ENCODE measurements around the gene KHK. TPM values are rescaled to one million over a fixed set of nuclear protein-coding genes. Genes with fewer than 3 reads are reported as not detected.

Gene KHK
- total and polyA plus RNA-seq, 9 of the 15 experiments (the other 6 are each of a cell fraction or from before 2014, with no cell fraction given): 1.5 to 10.7 (median 5.2) TPM

GRCh38 chr2:27122791-27123190, 36.2 kb downstream of the KHK start:
- Histone ChIP-seq H3K4me2 (ENCODE audit: insufficient read depth, low read length) (peak overlapping the region; percentile 82), H2AFZ (ENCODE audit: low read depth, low read length) (peak overlapping the region; percentile 98), H3K9ac (ENCODE audit: insufficient read depth in 1 of 2, low read depth in 2 of 2, low read length in 2 of 2) (no peak overlapping the region), H4K20me1 (replicated peaks; ENCODE audit: control insufficient read depth, insufficient read depth, low read length) (no peaks in the 10 kb centered on the region), H3K27me3 (ENCODE audit: control insufficient read depth in 2 of 2, insufficient read depth in 2 of 2, low read length in 2 of 2) (peaks cover 7 to 11% of the 10 kb centered on the region in 2 experiments; a peak in 4 of 5 replicates), H3K79me2 (ENCODE audit: control insufficient read depth, insufficient read depth, low read length) (no peaks in the 10 kb centered on the region), H3K9me3 (replicated peaks; ENCODE audit: control insufficient read depth, insufficient read depth, low read depth, low read length) (no peaks in the 10 kb centered on the region), H3K4me3 (no peak overlapping the region), H3K9me1 (ENCODE audit: control insufficient read depth, insufficient read depth, low read length) (no peaks in the 10 kb centered on the region), H3K36me3 (ENCODE audit: control insufficient read depth, insufficient read depth, low read length) (no peaks in the 10 kb centered on the region), H3K4me1 (replicated peaks in 1 of 2; ENCODE audit: control insufficient read depth in 2 of 2, insufficient read depth in 2 of 2, low read length in 2 of 2) (peaks cover 10 to 23% of the 10 kb centered on the region in 2 experiments; a peak in 4 of 5 replicates), H3K27ac (ENCODE audit: extremely low read depth, low read depth, low read length) (no peak overlapping the region)
- ChIA-PET POLR2A (interaction anchor here (0.7 to 4.1 kb wide), 4 partner anchors 10 to 354 kb away, joined by 3 to 17 read pairs (median 3); no protein-coding TSS in a partner anchor), CTCF (ENCODE audit: low intra/inter-chr PET ratio) (no interaction called here)
- BruUV-seq (replicated peaks): no TSS peak
- TF ChIP-seq ZNF197 (CRISPR knock-in tag; IDR thresholded peaks at IDR 0.05; ENCODE audit: low read depth) (no peak), HNRNPLL (IDR thresholded peaks at IDR 0.05; ENCODE audit: low read depth, low read length, poor library complexity, severe bottlenecking) (peak; percentile 1)
- intact Hi-C loops (cut with micrococcal nuclease) (no loop called here), in situ Hi-C loops (cut with MboI) (no loop called here)
- DNase-seq (ENCODE audit: extremely low read depth in 1 of 4, low spot score in 3 of 4): no peak
- no peak for ATAC-seq
- 58% methylated on average over 7 of the region's 7 CpGs for WGBS (ENCODE audit: insufficient coverage, low coverage, missing lambda C conversion rate)
- no peak for FAIRE-seq

- ATAC-seq (peak; percentile 90), FAIRE-seq (no peak), DNase-seq (ENCODE audit: extremely low read depth in 1 of 4, low spot score in 3 of 4) (peak; percentile 63 to 91 (median 78))
- Histone ChIP-seq H3K27ac (ENCODE audit: extremely low read depth, low read depth, low read length) (no peak within 1 kb of the TSS), H3K4me2 (ENCODE audit: insufficient read depth, low read length) (peak within 1 kb of the TSS; percentile 82), H3K9me3 (replicated peaks; ENCODE audit: control insufficient read depth, insufficient read depth, low read depth, low read length) (no peaks in the 10 kb centered on the region), H4K20me1 (replicated peaks; ENCODE audit: control insufficient read depth, insufficient read depth, low read length) (no peaks in the 10 kb centered on the region), H3K9me1 (ENCODE audit: control insufficient read depth, insufficient read depth, low read length) (no peaks in the 10 kb centered on the region), H3K27me3 (ENCODE audit: control insufficient read depth in 2 of 2, insufficient read depth in 2 of 2, low read length in 2 of 2) (peaks cover 7 to 11% of the 10 kb centered on the region in 2 experiments; a peak in 4 of 5 replicates), H3K9ac (ENCODE audit: insufficient read depth in 1 of 2, low read depth in 2 of 2, low read length in 2 of 2) (peak within 1 kb of the TSS; percentile 50 to 90), H3K4me3 (peak within 1 kb of the TSS; percentile 54), H2AFZ (ENCODE audit: low read depth, low read length) (peak within 1 kb of the TSS; percentile 98), H3K79me2 (ENCODE audit: control insufficient read depth, insufficient read depth, low read length) (no peaks in the 10 kb centered on the region), H3K36me3 (ENCODE audit: control insufficient read depth, insufficient read depth, low read length) (no peaks in the 10 kb centered on the region), H3K4me1 (replicated peaks in 1 of 2; ENCODE audit: control insufficient read depth in 2 of 2, insufficient read depth in 2 of 2, low read length in 2 of 2) (peaks cover 10 to 18% of the 10 kb centered on the region in 2 experiments; a peak in 4 of 5 replicates)
- CTCF ChIA-PET (ENCODE audit: low intra/inter-chr PET ratio): no interaction called here
- WGBS (ENCODE audit: insufficient coverage, low coverage, missing lambda C conversion rate): 1% methylated on average over 47 of the region's 47 CpGs
- in situ Hi-C loops (cut with MboI) (no loop called here), intact Hi-C loops (cut with micrococcal nuclease) (no loop called here)
- no TSS peak for BruUV-seq (replicated peaks)
- POLR2A ChIA-PET: interaction anchor here (0.9 to 4.1 kb wide), 4 partner anchors 10 to 57 kb away, joined by 3 to 17 read pairs (median 8); partner anchors contain the start of gene PREB
- TF ChIP-seq MAZ (CRISPR knock-in tag; conservative IDR thresholded peaks at IDR 0.05 in 1 of 2, IDR thresholded peaks at IDR 0.05 in 1 of 2) (peak; percentile 36 to 77; a peak in 2 of 4 replicates), SMC3 (conservative IDR thresholded peaks at IDR 0.05; ENCODE audit: insufficient read depth, low read depth, low read length) (no peak), ATF3 (IDR thresholded peaks at IDR 0.05) (no peak), ATF3 (CRISPR knock-in tag; conservative IDR thresholded peaks at IDR 0.05) (no peak), TCF7 (IDR thresholded peaks at IDR 0.05; ENCODE audit: borderline replicate concordance) (no peak), TFAP4 (CRISPR knock-in tag; IDR thresholded peaks at IDR 0.05; ENCODE audit: borderline replicate concordance) (peak; percentile 59; the same call in 1 of the 2 replicates), STAT5B (CRISPR knock-in tag; IDR thresholded peaks at IDR 0.05) (no peak), ZNF699 (CRISPR knock-in tag; IDR thresholded peaks at IDR 0.05; ENCODE audit: insufficient replicate concordance) (no peak), FIP1L1 (IDR thresholded peaks at IDR 0.05; ENCODE audit: low read depth, low read length, poor library complexity, severe bottlenecking) (no peak)
Measured at GRCh38 chr2:27123302-27124150, 37.0 kb downstream of the KHK start, which contains the start of gene ABHD1. Gene ABHD1 (plus strand): TSS chr2:27123815. CDS start chr2:27123949, 134 bp downstream.
